ENCODE measurements around the gene TUBB3. TPM values are rescaled to one million over a fixed set of nuclear protein-coding genes. Genes with fewer than 3 reads are reported as not detected.

Gene TUBB3
- total and polyA plus RNA-seq, 2 of the 8 experiments (the other 6 are each of a cell fraction or from before 2014, with no cell fraction given) = 275 to 393 TPM

GRCh38 chr16:89965447-89966225, 42.5 kb downstream of the TUBB3 start (continued):
- no peak for TF ChIP-seq RFX5 (IDR thresholded peaks at IDR 0.05; ENCODE audit: borderline replicate concordance, low read depth, low read length)
